ENCODE measurements around the gene MYO15A. TPM values are rescaled to one million over a fixed set of nuclear protein-coding genes. Genes with fewer than 3 reads are reported as not detected.

MYO15A gene
- total RNA-seq, 2 experiments from 2014 or later = 0.30 to 0.60 TPM

DNA sequence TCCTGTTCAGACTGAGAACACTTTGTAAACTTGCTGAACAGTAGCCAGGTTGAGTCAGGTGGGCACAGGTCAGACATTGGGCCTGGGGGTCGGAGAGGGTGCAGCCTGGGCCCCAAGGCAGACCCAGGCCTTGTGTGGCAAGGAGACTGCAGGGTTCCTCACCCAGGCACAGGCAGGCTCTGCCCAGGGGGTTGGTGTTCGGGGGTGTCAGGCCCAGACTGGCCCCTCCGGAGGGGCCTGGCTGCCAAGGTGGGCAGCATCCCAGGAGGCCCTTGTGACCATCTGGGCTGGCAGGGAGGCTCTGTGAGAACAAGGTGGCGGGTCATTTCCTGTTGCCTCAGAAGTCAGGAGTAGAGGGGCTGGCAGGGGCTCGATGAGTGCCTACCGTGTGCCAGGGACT is 585 bp upstream of the MYO15A start:
- no peaks in the 10 kb centered on the region for H3K9me3 Mint-ChIP-seq
- peaks cover 7% of the 10 kb centered on the region for H3K36me3 Mint-ChIP-seq (ENCODE audit: low read depth)
- no peak for DNase-seq
- no peak overlapping the region for H3K4me3 Mint-ChIP-seq
- H3K4me1 Mint-ChIP-seq = no peaks in the 10 kb centered on the region
- CTCF ChIA-PET = no interaction called here
- H3K27ac Mint-ChIP-seq = no peak overlapping the region
- POLR2A ChIA-PET = interaction anchor here (0.5 kb wide), 1 partner anchor 285 kb away, joined by 3 read pairs; no protein-coding TSS in a partner anchor
- no peaks in the 10 kb centered on the region for H3K27me3 Mint-ChIP-seq

DNA sequence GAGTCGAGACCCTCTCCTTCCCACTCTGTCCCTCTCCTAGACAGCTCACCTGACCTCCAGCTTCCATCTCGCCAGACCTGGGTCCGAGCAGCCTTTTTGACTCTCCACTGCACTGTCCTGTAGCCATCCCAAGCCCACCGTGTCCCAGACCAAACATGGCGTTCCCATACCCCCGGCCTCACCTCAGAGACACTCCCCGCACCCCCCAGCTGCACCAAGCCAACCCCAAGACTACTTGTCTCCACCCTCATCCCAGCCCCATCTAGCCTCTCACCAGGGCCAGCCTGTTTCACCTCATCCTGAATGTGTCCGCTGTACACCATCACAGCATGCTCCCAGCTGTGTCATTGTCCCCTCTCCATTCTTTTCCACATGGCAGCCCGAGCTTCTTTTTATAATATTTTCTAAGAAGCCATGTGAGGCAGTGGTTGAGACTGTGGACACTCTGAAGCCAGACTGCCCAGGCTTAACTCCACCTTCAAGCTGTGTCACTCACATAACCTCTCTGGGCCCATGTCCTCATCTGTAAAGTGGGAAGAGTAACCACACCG is 1.5 kb downstream of the MYO15A start:
- no peaks in the 10 kb centered on the region for H3K27me3 Mint-ChIP-seq
- H3K4me3 Mint-ChIP-seq = no peak overlapping the region
- H3K9me3 Mint-ChIP-seq = no peaks in the 10 kb centered on the region
- H3K4me1 Mint-ChIP-seq = peaks cover 2% of the 10 kb centered on the region
- no peak for DNase-seq
- H3K36me3 Mint-ChIP-seq (ENCODE audit: low read depth) = peaks cover 4% of the 10 kb centered on the region
- ChIA-PET POLR2A (interaction anchor here (1.1 to 1.4 kb wide), 3 partner anchors 21 to 72 kb away, joined by 3 to 4 read pairs (median 3); no protein-coding TSS in a partner anchor), CTCF (no interaction called here)
- no peak overlapping the region for H3K27ac Mint-ChIP-seq

DNA sequence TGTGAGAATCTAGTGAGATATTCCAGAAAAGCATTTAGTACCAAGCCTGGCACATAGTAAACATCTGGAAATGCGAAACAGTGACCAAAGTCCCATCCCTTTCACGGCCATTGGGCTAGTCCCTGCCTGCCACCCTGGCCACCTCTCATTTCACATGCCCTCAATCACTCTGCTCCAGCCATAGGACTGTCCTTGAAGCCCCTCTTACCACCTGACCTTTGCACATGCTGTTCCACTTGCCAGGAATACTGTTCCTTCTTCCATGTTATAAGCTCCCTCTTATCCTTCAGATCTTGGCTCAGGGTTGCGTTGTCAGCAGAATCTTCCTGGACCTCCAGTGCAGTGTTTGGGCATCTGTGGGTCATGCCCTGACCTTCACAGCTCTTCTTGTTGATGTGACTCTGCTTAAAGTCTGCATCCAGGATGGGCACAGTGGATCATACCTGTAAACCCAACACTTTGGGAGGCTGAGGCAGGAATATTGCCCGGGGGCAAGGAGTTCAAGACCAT is 2.1 kb downstream of the MYO15A start:
- no peaks in the 10 kb centered on the region for H3K27me3 Mint-ChIP-seq
- peaks cover 2% of the 10 kb centered on the region for H3K4me1 Mint-ChIP-seq
- peaks cover 4% of the 10 kb centered on the region for H3K36me3 Mint-ChIP-seq (ENCODE audit: low read depth)
- CTCF ChIA-PET = no interaction called here
- no peak overlapping the region for H3K4me3 Mint-ChIP-seq
- H3K27ac Mint-ChIP-seq = no peak overlapping the region
- POLR2A ChIA-PET = interaction anchor here (1.2 to 1.4 kb wide), 2 partner anchors 41 to 71 kb away, joined by 3 read pairs; no protein-coding TSS in a partner anchor
- no peaks in the 10 kb centered on the region for H3K9me3 Mint-ChIP-seq
- DNase-seq = no peak

- Mint-ChIP-seq H3K9me3 (no peaks in the 10 kb centered on the region), H3K27ac (no peak overlapping the region), H3K36me3 (ENCODE audit: low read depth) (peaks cover 4% of the 10 kb centered on the region), H3K27me3 (no peaks in the 10 kb centered on the region), H3K4me1 (peaks cover 2% of the 10 kb centered on the region), H3K4me3 (no peak overlapping the region)
- DNase-seq = no peak
- POLR2A ChIA-PET = interaction anchor here (0.6 to 1.4 kb wide), 3 partner anchors 41 to 169 kb away, joined by 3 read pairs; no protein-coding TSS in a partner anchor
- CTCF ChIA-PET = no interaction called here
Observed at GRCh38 chr17:18111330-18111971, 2.9 kb downstream of the MYO15A start.

- Mint-ChIP-seq H3K4me3 (no peak overlapping the region), H3K36me3 (ENCODE audit: low read depth) (no peaks in the 10 kb centered on the region), H3K4me1 (peaks cover 2% of the 10 kb centered on the region), H3K9me3 (peaks cover 3% of the 10 kb centered on the region), H3K27me3 (no peaks in the 10 kb centered on the region), H3K27ac (no peak overlapping the region)
- no peak for DNase-seq
- CTCF ChIA-PET = no interaction called here
- POLR2A ChIA-PET = no interaction called here
Observed at GRCh38 chr17:18115517-18115916, 7.0 kb downstream of the MYO15A start.

DNA sequence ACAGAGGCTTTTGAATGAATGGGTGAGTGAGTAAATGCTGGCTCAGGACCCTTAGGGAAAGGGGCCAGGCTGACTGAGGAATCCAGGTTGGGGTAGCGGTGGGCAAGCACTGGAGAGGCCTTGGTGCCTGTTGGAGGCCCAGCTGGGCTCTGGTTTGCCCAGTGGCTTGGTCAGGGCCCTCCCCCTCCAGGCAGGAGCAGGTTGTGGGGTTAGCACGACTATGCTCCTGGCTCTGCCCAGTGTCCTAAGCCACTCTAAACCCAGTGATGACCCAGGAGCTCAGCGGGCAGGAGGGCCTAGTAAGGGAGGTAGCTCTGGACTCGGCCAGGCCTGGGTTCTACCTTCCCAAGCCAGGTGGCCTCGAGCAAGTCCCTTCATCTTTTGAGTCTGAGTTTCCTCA is 7.5 kb downstream of the MYO15A start:
- CTCF ChIA-PET = no interaction called here
- no peak overlapping the region for H3K27ac Mint-ChIP-seq

DNA sequence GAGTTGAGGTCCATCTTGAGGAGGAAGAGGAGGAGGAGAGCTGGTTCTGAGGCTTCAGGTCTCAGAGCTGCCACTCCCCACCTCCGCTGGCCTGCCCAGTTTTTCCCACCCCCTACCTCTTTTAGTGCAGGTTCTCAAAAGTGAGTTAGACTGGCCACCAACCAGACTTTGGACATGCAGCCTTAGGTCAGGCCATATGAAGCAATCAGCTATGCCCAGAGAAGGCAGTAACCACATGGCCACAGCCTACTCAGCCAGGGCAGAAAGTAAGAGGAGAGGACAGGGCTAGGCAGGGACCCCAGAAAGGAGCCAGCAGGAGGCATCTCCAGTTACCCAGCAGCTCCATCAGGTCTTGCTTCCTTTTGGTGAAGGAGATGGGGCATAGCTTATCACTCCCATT is 9.0 kb downstream of the MYO15A start:
- CTCF ChIA-PET = no interaction called here

More for the DNA sequence above, 7.5 kb downstream of the MYO15A start:
- Mint-ChIP-seq H3K27me3 (no peaks in the 10 kb centered on the region), H3K9me3 (peaks cover 3% of the 10 kb centered on the region), H3K4me3 (no peak overlapping the region), H3K4me1 (peaks cover 2% of the 10 kb centered on the region), H3K36me3 (ENCODE audit: low read depth) (no peaks in the 10 kb centered on the region)
- DNase-seq = no peak
- POLR2A ChIA-PET = no interaction called here

DNA sequence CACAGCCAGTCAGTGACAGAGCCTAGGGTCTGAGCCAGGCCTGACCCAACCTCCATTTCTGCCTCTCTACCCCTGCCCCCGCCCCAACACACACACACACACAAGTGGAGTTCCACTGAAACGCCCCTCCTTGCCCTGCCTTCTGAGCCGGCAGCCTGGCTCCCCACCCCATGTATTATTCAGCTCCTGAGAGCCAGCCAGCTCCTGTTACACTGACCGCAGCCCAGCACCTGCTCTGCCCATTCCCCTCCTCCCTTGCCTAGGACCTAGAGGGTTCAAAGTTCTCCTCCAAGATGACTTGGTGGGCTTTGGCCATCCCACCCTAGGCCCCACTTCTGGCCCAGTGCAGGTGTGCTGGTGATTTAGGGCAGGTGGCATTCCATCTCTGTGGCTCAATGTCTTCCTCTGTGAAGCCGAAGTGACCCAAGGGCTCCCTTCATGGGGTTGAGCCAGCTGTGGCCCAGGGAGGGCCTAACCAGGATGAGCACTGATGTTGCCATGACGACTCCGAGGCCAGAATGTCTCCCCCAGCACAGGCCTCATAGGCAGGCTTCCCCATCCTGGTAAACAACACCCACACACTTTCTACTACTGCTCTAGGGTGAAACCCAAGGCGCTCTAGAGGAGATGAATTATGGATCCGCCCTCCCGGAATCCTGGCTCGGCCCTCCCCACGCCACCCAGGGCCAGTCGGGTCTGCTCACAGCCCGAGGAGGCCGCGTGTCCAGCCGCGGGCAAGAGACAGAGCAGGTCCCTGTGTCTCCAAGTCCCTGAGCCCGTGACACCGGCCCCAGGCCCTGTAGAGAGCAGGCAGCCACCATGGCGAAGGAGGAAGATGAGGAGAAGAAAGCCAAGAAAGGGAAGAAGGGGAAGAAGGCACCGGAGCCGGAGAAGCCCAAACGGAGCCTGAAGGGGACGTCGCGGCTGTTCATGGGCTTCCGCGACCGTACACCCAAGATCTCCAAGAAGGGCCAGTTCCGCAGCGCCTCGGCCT is 9.7 kb downstream of the MYO15A start:
- Mint-ChIP-seq H3K9me3 (peaks cover 3% of the 10 kb centered on the region), H3K36me3 (ENCODE audit: low read depth) (no peaks in the 10 kb centered on the region), H3K4me3 (no peak overlapping the region), H3K4me1 (peaks cover 2% of the 10 kb centered on the region), H3K27ac (no peak overlapping the region), H3K27me3 (no peaks in the 10 kb centered on the region)
- no peak for DNase-seq
- CTCF ChIA-PET = no interaction called here
- POLR2A ChIA-PET = no interaction called here

More for the DNA sequence above, 9.0 kb downstream of the MYO15A start:
- no peaks in the 10 kb centered on the region for H3K36me3 Mint-ChIP-seq (ENCODE audit: low read depth)
- POLR2A ChIA-PET = no interaction called here
- peaks cover 3% of the 10 kb centered on the region for H3K9me3 Mint-ChIP-seq
- no peak overlapping the region for H3K4me3 Mint-ChIP-seq
- no peaks in the 10 kb centered on the region for H3K27me3 Mint-ChIP-seq
- no peak for DNase-seq
- peaks cover 2% of the 10 kb centered on the region for H3K4me1 Mint-ChIP-seq
- no peak overlapping the region for H3K27ac Mint-ChIP-seq

DNA sequence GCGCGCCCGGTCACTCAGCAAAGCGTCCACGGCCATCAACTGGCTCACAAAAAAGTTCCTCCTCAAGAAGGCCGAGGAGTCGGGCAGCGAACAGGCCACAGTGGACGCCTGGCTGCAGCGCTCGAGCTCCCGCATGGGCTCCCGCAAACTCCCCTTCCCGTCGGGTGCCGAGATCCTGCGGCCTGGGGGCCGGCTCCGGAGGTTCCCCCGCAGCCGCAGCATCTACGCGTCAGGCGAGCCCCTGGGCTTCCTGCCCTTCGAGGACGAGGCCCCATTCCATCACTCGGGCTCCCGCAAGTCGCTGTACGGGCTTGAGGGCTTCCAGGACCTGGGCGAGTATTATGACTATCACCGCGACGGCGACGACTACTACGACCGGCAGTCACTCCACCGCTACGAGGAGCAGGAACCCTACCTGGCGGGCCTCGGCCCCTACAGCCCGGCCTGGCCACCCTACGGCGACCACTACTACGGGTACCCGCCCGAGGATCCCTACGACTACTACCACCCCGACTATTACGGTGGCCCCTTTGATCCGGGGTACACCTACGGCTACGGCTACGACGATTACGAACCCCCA is 10.7 kb downstream of the MYO15A start:
- Mint-ChIP-seq H3K9me3 (peaks cover 3% of the 10 kb centered on the region), H3K4me1 (no peaks in the 10 kb centered on the region), H3K4me3 (no peak overlapping the region), H3K27ac (no peak overlapping the region), H3K27me3 (no peaks in the 10 kb centered on the region), H3K36me3 (ENCODE audit: low read depth) (no peaks in the 10 kb centered on the region)
- ChIA-PET POLR2A (no interaction called here), CTCF (no interaction called here)
- DNase-seq = no peak

- DNase-seq = no peak
- Mint-ChIP-seq H3K4me3 (no peak overlapping the region), H3K9me3 (peaks cover 3% of the 10 kb centered on the region), H3K36me3 (ENCODE audit: low read depth) (no peaks in the 10 kb centered on the region), H3K27me3 (no peaks in the 10 kb centered on the region), H3K4me1 (no peaks in the 10 kb centered on the region), H3K27ac (no peak overlapping the region)
- POLR2A ChIA-PET = no interaction called here
- CTCF ChIA-PET = no interaction called here
Observed at GRCh38 chr17:18119938-18120337, 11.4 kb downstream of the MYO15A start.

GRCh38 chr17:18120461-18121017 is 12.0 kb downstream of the MYO15A start:
- peaks cover 3% of the 10 kb centered on the region for H3K9me3 Mint-ChIP-seq
- no peaks in the 10 kb centered on the region for H3K4me1 Mint-ChIP-seq
- no peak overlapping the region for H3K27ac Mint-ChIP-seq
- no peak for DNase-seq
- H3K36me3 Mint-ChIP-seq (ENCODE audit: low read depth) = no peaks in the 10 kb centered on the region
- no peaks in the 10 kb centered on the region for H3K27me3 Mint-ChIP-seq
- H3K4me3 Mint-ChIP-seq = no peak overlapping the region
- ChIA-PET POLR2A (no interaction called here), CTCF (no interaction called here)

GRCh38 chr17:18121144-18121910 is 12.8 kb downstream of the MYO15A start:
- Mint-ChIP-seq H3K9me3 (peaks cover 3% of the 10 kb centered on the region), H3K36me3 (ENCODE audit: low read depth) (no peaks in the 10 kb centered on the region)
- POLR2A ChIA-PET = no interaction called here

More at GRCh38 chr17:18121144-18121910, 12.8 kb downstream of the MYO15A start:
- H3K27ac Mint-ChIP-seq = no peak overlapping the region
- H3K4me3 Mint-ChIP-seq = no peak overlapping the region
- H3K4me1 Mint-ChIP-seq = no peaks in the 10 kb centered on the region
- DNase-seq = no peak
- CTCF ChIA-PET = no interaction called here
- no peaks in the 10 kb centered on the region for H3K27me3 Mint-ChIP-seq

Data from activated CD4-positive, alpha-beta memory T cell treated with anti-CD3 and anti-CD28 coated beads, Interleukin-2, amount 10 ng/mL, durations not matched to agents 7 days and 5 days (primary cell).